Heart right ventricle (tissue), 16 donors: ENCODE results near the gene SASH1. TPM values are rescaled to one million over a fixed set of nuclear protein-coding genes. Genes with fewer than 3 reads are reported as not detected.

Source experiments
- ATAC-seq, 8 donors: fragments of 200-7000 bp; cut with Tn5 transposase; one replicate each; pipeline ENCODE4 v1.9.1; 2020; ENCODE audit warnings: mild to moderate bottlenecking in 8 of 8, moderate library complexity in 8 of 8, moderate number of reproducible peaks in 1 of 8
- DNase-seq, 2 donors: peaks; one replicate each; pipeline ENCODE4 v3.0.0-alpha.2; 2020
- H3K27ac ChIP-seq, 10 donors: fragments of 200-600 bp; sonication (generic) in 2 of 10; one replicate each; pipeline versions ENCODE4 v1.5.0 to v1.8.0; 2020 to 2022; ENCODE audit warnings: mild to moderate bottlenecking in 3 of 10
- H3K27me3 ChIP-seq, 7 donors: fragments of 200-600 bp; one replicate each; pipeline ENCODE4 v1.8.0; 2021 to 2022; ENCODE audit warnings: mild to moderate bottlenecking in 2 of 7
- H3K36me3 ChIP-seq, 9 donors: fragments of 200-600 bp; sonication (generic) in 1 of 9; one replicate each; pipeline versions ENCODE4 v1.5.0 to v1.8.0; 2020 to 2022; ENCODE audit warnings: mild to moderate bottlenecking in 2 of 9
- H3K4me1 ChIP-seq, 9 donors: fragments of 200-600 bp; sonication (generic) in 1 of 9; one replicate each; pipeline versions ENCODE4 v1.5.0 to v1.8.0; 2020 to 2022; ENCODE audit warnings: mild to moderate bottlenecking in 4 of 9
- H3K4me3 ChIP-seq, 10 donors: fragments of 200-600 bp; sonication (generic) in 2 of 10; one replicate each; pipeline versions ENCODE4 v1.5.0 to v1.8.0; 2020 to 2022; ENCODE audit warnings: mild to moderate bottlenecking in 7 of 10, moderate library complexity in 2 of 10
- H3K9me3 ChIP-seq, 11 donors: fragments of 200-600 bp in 10 of 11; sonication (generic) in 2 of 11; one replicate each; pipeline versions ENCODE4 v1.5.0 to v1.8.0; 2013 to 2022; ENCODE audit warnings: mild to moderate bottlenecking in 2 of 11, control low read depth in 1 of 11, moderate library complexity in 1 of 11
- WGBS, 2 donors: extraction: QIAGEN DNeasy Blood & Tissue Kit; methylation state at CpG; one replicate each; pipeline ENCODE4 v1.1.7; 2013; ENCODE audit warnings: inconsistent platforms in 1 of 2; 5-methylcytosine and 5-hydroxymethylcytosine counted together
- intact Hi-C, 10 donors: fragments of 100-400 bp; cut with DNase I; formaldehyde crosslinking; loops; one replicate each; pipeline versions ENCODE4 v1.11.1 to v1.14.2; 2022
- polyA plus RNA-seq, 2 donors: library from polyadenylated mRNA; stranded (reverse); fragments of 200-250 nt; gene quantifications; one replicate each; pipeline ENCODE4 v1.2.3, GENCODE V29; 2013
- total RNA-seq, 10 donors: library from RNA; stranded (reverse); fragmentation: NEBNext Ultra II Directional in 3 of 10; extraction: Animal tissue kit (Norgen Biotek cat#: 25700) in 3 of 10; gene quantifications; one replicate each; pipeline versions ENCODE4 v1.2.1 to v1.2.4, GENCODE V29; 2021 to 2023
- TF ChIP-seq, protein P1 (sequence below), 9 donors: fragments of 200-600 bp; sonication (generic) in 2 of 9; IDR thresholded peaks; one replicate each; pipeline versions ENCODE4 v1.5.0 to v1.8.0; 2021 to 2022; ENCODE audit warnings: antibody characterized with exemption in 9 of 9, mild to moderate bottlenecking in 5 of 9, moderate library complexity in 1 of 9
- donor health status: Arrhythmogenic right ventricular cardiomyopathy.
- donor health status: ischemic (EF 13 %, LVEDD 7.1; RV severe dilation, severe dysfunction).
- donor health status: healthy with polysubstance abuse.
- donor health status: DM: no; HTN: yes; CAD: no.
- donor health status: DM: no; HTN: no; CAD: no.
- donor health status: ischemic (EF 25% LVEDD 6.9; RV normal size, moderate dysfunction).
- donor health status: ischemic (EF 25% LVEDD 5.7; RV mildly dilated, moderate dysfunction).
- donor health status: healthy.
- donor health status: DM: yes; HTN: yes; CAD: no.
- donor health status: Ischemic cardiomyopathy.
- donor health status: ischemic (EF 35%, LVEDD 5.7; RV mildly dilated, moderate dysfunction).
- donor health status: nonischemic (EF 11% LVEDD 7.7; RV severe dilation, severe dysfunction).
- donor health status: DM: yes; HTN: yes; CAD: no.
- donor health status: PGD.
- donor health status: ischemic (EF 29% LVEDD 5.4; RV normal size, mild dysfunction).
- donor health status: nonischemic (EF 23%, LVEDD 6.1; RV moderate dilation, normal function).

SASH1 gene
- total and polyA plus RNA-seq, 12 donors = 6.9 to 47.1 (median 25.9) TPM

GRCh38 chr6:148451690-148452089 is 109.1 kb downstream of the SASH1 start:
- no peaks in the 10 kb centered on the region for H3K9me3 ChIP-seq
- peak overlapping the region in 6 of 10 donors; percentile 33 to 81 (median 50) for H3K27ac ChIP-seq
- intact Hi-C loops = loop anchor here in 2 of 10 donors (10.0 kb wide), 1 partner anchor 107 kb away; the partner anchor contains the start of gene SASH1 (in 2 of the 2)
- WGBS, 2 donors = 57 to 79% methylated on average over 8 of the region's 8 CpGs
- TF ChIP-seq, protein P1, sequence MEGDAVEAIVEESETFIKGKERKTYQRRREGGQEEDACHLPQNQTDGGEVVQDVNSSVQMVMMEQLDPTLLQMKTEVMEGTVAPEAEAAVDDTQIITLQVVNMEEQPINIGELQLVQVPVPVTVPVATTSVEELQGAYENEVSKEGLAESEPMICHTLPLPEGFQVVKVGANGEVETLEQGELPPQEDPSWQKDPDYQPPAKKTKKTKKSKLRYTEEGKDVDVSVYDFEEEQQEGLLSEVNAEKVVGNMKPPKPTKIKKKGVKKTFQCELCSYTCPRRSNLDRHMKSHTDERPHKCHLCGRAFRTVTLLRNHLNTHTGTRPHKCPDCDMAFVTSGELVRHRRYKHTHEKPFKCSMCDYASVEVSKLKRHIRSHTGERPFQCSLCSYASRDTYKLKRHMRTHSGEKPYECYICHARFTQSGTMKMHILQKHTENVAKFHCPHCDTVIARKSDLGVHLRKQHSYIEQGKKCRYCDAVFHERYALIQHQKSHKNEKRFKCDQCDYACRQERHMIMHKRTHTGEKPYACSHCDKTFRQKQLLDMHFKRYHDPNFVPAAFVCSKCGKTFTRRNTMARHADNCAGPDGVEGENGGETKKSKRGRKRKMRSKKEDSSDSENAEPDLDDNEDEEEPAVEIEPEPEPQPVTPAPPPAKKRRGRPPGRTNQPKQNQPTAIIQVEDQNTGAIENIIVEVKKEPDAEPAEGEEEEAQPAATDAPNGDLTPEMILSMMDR (IDR thresholded peaks at IDR 0.05) = no peak
- H3K27me3 ChIP-seq = no peaks in the 10 kb centered on the region
- peaks cover 0 to 84% (median 41%) of the 10 kb centered on the region in 9 donors for H3K4me1 ChIP-seq
- peak in 6 of 8 donors; percentile 32 to 65 (median 45) for ATAC-seq
- DNase-seq = peak; percentile 39 to 42
- no peak overlapping the region for H3K4me3 ChIP-seq
- H3K36me3 ChIP-seq = peaks cover 0 to 22% (median 0%) of the 10 kb centered on the region in 9 donors

GRCh38 chr6:148452876-148453275 is 110.2 kb downstream of the SASH1 start:
- intact Hi-C loops = loop anchor here in 2 of 10 donors (10.0 kb wide), 1 partner anchor 108 kb away; the partner anchor contains the start of gene SASH1 (in 2 of the 2)
- Histone ChIP-seq H3K4me3 (no peak overlapping the region), H3K4me1 (peaks cover 0 to 76% (median 41%) of the 10 kb centered on the region in 9 donors), H3K27me3 (no peaks in the 10 kb centered on the region), H3K9me3 (no peaks in the 10 kb centered on the region), H3K27ac (peak overlapping the region in 3 of 10 donors; percentile 33 to 81 (median 52)), H3K36me3 (peaks cover 0 to 11% (median 0%) of the 10 kb centered on the region in 9 donors)
- ATAC-seq (peak in 1 of 8 donors; percentile 37), DNase-seq (no peak)
- 81 to 88% methylated on average over 16 of the region's 16 CpGs for WGBS, 2 donors
- TF ChIP-seq, protein P1 (IDR thresholded peaks at IDR 0.05) = no peak

GRCh38 chr6:148453906-148454305 is 111.3 kb downstream of the SASH1 start:
- WGBS, 2 donors = 95 to 96% methylated on average over 7 of the region's 7 CpGs
- Histone ChIP-seq H3K36me3 (peaks cover 0 to 9% (median 0%) of the 10 kb centered on the region in 9 donors), H3K4me1 (peaks cover 0 to 67% (median 41%) of the 10 kb centered on the region in 9 donors), H3K4me3 (no peak overlapping the region), H3K27me3 (no peaks in the 10 kb centered on the region), H3K27ac (peak overlapping the region in 2 of 10 donors; percentile 9 to 81), H3K9me3 (no peaks in the 10 kb centered on the region)
- ATAC-seq (no peak), DNase-seq (no peak)
- intact Hi-C loops = loop anchor here in 2 of 10 donors (10.0 kb wide), 1 partner anchor 109 kb away; the partner anchor contains the start of gene SASH1 (in 2 of the 2)
- TF ChIP-seq, protein P1 (IDR thresholded peaks at IDR 0.05) = no peak

- peak in 1 of 2 donors; percentile 31 for DNase-seq
- WGBS, 2 donors = 40 to 41% methylated on average over 10 of the region's 10 CpGs
- H3K27me3 ChIP-seq = no peaks in the 10 kb centered on the region
- intact Hi-C loops = loop anchor here in 2 of 10 donors (10.0 kb wide), 1 partner anchor 110 kb away; the partner anchor contains the start of gene SASH1 (in 2 of the 2)
- H3K4me3 ChIP-seq = no peak overlapping the region
- H3K27ac ChIP-seq = peak overlapping the region in 5 of 10 donors; percentile 13 to 81 (median 53)
- peaks cover 0 to 13% (median 0%) of the 10 kb centered on the region in 9 donors for H3K36me3 ChIP-seq
- TF ChIP-seq, protein P1 (IDR thresholded peaks at IDR 0.05) = no peak
- no peaks in the 10 kb centered on the region for H3K9me3 ChIP-seq
- peaks cover 0 to 56% (median 41%) of the 10 kb centered on the region in 9 donors for H3K4me1 ChIP-seq
- peak in 6 of 8 donors; percentile 14 to 70 (median 60) for ATAC-seq
Observed at GRCh38 chr6:148455225-148455624, 112.6 kb downstream of the SASH1 start.
